ENCODE data around the gene MTHFR.
A peak's percentile ranks its signal among the peaks of the same experiment; 100 is the strongest.

MTHFR gene

DNA sequence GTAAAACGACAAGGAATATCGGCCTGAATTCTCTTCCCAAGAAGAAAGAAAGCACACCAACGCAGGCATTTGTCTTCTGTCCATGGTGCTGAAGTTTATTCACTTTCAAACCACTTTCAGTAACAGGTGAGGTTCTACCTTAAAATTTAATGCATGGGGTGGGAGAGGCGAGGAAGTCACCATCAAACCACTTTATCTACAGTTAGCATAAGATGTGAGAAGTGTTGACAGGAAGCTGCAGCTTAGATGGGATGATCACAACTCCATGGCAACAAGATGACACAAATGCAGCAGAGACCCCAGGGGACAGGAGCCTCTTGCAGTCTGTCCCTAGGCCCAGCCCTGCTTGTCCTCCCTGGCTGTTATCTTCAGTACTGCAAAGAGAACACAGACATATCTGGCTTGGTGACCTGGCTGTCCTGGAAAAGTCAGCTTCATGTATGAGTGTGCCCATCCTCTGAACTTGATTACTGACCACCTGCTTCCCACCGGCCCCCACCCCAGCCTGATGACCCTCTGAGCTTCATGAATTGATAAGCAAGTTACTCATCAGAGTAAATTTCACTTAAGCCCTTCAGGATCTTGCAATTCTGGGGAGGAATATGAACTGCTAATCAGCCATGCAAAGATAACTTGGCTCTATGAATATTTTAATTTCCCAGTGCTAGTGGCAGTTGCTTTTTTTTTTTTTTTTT is 40.0 kb upstream of the MTHFR start:
- Histone ChIP-seq H3K9ac (no peak overlapping the region), H4K20me1 (peaks cover 0 to 87% (median 38%) of the 10 kb centered on the region in 11 experiments; a peak in 18 of 22 replicates), H3K4me1 (peaks cover 45 to 97% (median 90%) of the 10 kb centered on the region in 10 experiments), H3K27me3 (no peaks in the 10 kb centered on the region), H3K27ac (no peak overlapping the region), H3K4me3 (no peak overlapping the region), H3K36me3 (peaks cover 14 to 63% (median 35%) of the 10 kb centered on the region in 11 experiments), H3K9me3 (replicated peaks in 1 of 11) (no peaks in the 10 kb centered on the region), H3K4me2 (peak overlapping the region in 7 of 11 experiments; percentile 9 to 70 (median 40); a peak in 10 of 22 replicates)
- no peak for TF ChIP-seq Cebpa-rat (IDR thresholded peaks at IDR 0.05)

DNA sequence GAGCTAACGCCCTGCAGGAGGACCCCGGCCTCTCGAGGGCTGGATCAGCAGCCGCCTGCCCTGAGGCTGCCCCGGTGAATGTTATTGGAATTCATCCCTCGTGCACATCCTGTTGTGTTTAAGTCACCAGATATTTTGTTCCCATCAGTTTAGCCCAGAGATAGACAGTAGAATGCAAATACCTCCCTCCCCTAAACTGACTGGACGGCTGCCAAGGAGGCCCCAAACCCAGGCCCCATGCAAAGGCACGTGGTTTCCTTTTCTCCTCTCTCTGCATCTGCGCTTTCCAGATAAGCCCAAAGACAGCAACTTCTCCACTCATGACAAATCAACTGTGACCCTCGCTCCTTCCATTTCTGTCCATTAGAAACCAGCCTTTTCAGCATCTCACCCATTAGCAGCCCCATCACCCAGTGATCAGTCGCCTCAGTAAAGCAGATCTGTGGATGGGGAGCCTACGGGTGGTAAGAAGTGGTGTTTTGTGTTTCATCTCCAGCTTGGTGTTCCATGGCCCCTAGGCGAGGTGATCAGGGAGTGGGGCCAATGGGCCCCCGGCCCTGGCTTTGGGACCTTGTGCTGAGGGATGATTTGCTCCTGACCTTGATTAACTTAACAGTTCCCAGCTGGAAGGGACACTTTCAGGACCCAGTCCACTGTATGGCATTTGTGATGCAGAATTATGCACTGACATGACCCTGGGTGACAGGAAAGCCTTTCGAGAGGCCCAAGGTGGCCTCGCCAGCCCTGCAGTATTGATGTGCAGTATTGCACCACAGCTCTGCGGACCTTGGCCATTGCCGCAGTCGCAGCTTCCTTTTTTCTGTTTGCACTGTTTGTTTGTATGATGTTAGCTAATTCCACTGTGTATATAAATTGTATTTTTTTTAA is 36.6 kb upstream of the MTHFR start:
- H3K27me3 ChIP-seq: no peaks in the 10 kb centered on the region
- H3K9ac ChIP-seq: peak overlapping the region in 7 of 11 experiments; percentile 12 to 61 (median 32); a peak in 10 of 22 replicates
- H3K36me3 ChIP-seq: peaks cover 45 to 94% (median 66%) of the 10 kb centered on the region in 11 experiments
- peak overlapping the region in 8 of 11 experiments; percentile 11 to 54 (median 42); a peak in 14 of 22 replicates for H3K27ac ChIP-seq
- no peak; a peak in 1 of 22 replicates for TF ChIP-seq Cebpa-rat (IDR thresholded peaks at IDR 0.05)
- H4K20me1 ChIP-seq: peaks cover 0 to 95% (median 48%) of the 10 kb centered on the region in 11 experiments; a peak in 19 of 22 replicates
- no peaks in the 10 kb centered on the region for H3K9me3 ChIP-seq (replicated peaks in 1 of 11)
- H3K4me3 ChIP-seq: no peak overlapping the region
- H3K4me2 ChIP-seq: peak overlapping the region; percentile 66 to 87 (median 81)
- H3K4me1 ChIP-seq: peaks cover 48 to 76% (median 69%) of the 10 kb centered on the region in 10 experiments

DNA sequence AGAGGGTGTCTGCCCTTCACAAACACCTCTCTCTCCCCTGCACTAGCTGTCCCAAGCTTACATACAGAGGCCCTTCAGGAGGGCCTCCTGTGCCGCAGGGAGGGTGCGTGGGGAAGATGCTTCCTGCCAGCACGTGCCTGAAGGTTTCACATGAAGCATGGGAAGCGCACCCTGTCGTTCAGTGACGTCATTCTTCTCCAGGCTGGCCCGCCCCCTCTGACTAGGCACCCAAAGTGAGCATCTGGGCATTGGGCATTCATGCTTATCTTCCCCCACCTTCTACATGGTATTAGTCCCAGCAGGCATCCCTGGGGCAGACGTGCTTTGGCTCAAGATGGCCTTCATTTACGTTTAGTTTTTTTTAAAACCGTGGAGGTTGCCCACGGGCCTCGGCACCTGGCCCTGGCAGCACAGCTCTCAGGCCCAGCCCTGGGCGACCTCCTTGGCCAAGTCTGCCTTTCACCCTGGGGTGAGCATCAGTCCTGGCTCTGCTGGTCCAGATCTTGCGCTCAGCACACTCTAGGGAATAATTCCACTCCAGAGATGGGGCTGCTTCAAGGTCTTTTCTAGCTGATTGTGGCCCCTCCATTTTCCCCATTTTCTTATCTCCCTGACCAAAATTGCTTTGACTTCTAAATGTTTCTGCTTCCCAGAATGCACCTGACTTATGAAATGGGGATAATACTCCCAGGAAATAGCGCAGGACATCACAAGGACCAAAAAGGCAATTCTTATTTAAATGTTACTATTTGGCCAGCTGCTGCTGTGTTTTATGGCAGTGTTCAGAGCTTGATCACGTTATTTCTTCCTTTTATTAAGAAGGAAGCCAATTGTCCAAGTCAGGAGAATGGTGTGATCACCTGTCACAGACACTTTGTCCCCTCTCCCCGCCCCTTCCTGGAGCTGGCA is 35.7 kb upstream of the MTHFR start:
- H3K27me3 ChIP-seq: no peaks in the 10 kb centered on the region
- H3K9ac ChIP-seq: peak overlapping the region in 8 of 11 experiments; percentile 10 to 61 (median 26); a peak in 13 of 22 replicates
- H3K36me3 ChIP-seq: peaks cover 54 to 94% (median 75%) of the 10 kb centered on the region in 11 experiments
- peaks cover 45 to 67% (median 60%) of the 10 kb centered on the region in 10 experiments for H3K4me1 ChIP-seq
- peak overlapping the region; percentile 66 to 87 (median 81) for H3K4me2 ChIP-seq
- H4K20me1 ChIP-seq: peaks cover 0 to 95% (median 52%) of the 10 kb centered on the region in 11 experiments; a peak in 19 of 22 replicates
- no peaks in the 10 kb centered on the region for H3K9me3 ChIP-seq (replicated peaks in 1 of 11)
- peak overlapping the region in 8 of 11 experiments; percentile 4 to 54 (median 41); a peak in 14 of 22 replicates for H3K27ac ChIP-seq
- no peak overlapping the region for H3K4me3 ChIP-seq
- TF ChIP-seq Cebpa-rat (IDR thresholded peaks at IDR 0.05): no peak

DNA sequence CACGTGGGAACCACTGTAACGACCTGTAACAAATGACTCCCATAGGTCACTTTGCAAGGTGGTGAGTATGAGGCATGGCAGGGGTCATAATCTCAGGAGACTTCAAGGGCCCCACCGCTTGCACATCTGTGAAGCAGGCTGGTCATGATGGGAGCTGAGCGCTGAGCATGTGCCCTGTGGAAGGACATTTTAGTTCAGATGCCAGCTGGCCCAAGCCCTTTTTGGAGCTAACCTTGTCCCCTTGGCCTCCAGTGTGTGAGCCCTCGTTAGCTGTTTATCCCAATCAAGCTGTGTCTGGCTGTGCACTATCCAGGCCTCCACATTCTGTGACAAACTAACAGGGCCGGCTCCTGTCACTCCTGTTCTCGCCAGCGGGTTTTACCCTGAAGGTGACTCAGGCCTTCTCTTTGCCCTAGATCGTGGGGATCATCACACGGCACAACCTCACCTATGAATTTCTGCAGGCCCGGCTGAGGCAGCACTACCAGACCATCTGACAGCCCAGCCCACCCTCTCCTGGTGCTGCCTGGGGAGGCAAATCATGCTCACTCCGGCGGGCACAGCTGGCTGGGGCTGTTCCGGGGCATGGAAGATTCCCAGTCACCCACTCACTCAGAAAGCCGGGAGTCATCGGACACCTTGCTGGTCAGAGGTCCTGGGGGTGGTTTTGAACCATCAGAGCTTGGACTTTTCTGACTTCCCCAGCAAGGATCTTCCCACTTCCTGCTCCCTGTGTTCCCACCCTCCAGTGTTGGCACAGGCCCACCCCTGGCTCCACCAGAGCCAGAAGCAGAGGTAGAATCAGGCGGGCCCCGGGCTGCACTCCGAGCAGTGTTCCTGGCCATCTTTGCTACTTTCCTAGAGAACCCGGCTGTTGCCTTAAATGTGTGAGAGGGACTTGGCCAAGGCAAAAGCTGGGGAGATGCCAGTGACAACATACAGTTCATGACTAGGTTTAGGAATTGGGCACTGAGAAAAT is 34.3 kb upstream of the MTHFR start:
- Histone ChIP-seq H3K4me2 (peak overlapping the region; percentile 4 to 87 (median 81); a peak in 17 of 22 replicates), H3K9ac (peak overlapping the region in 6 of 11 experiments; percentile 5 to 61 (median 24); a peak in 6 of 22 replicates), H3K36me3 (peaks cover 69 to 98% (median 85%) of the 10 kb centered on the region in 11 experiments), H3K27ac (peak overlapping the region in 2 of 11 experiments; percentile 8 to 44; a peak in 2 of 22 replicates), H3K4me3 (no peak overlapping the region), H3K9me3 (replicated peaks in 1 of 11) (no peaks in the 10 kb centered on the region), H3K4me1 (peaks cover 44 to 52% (median 48%) of the 10 kb centered on the region in 10 experiments), H4K20me1 (peaks cover 0 to 98% (median 49%) of the 10 kb centered on the region in 11 experiments; a peak in 19 of 22 replicates), H3K27me3 (no peaks in the 10 kb centered on the region)
- no peak for TF ChIP-seq Cebpa-rat (IDR thresholded peaks at IDR 0.05)

DNA sequence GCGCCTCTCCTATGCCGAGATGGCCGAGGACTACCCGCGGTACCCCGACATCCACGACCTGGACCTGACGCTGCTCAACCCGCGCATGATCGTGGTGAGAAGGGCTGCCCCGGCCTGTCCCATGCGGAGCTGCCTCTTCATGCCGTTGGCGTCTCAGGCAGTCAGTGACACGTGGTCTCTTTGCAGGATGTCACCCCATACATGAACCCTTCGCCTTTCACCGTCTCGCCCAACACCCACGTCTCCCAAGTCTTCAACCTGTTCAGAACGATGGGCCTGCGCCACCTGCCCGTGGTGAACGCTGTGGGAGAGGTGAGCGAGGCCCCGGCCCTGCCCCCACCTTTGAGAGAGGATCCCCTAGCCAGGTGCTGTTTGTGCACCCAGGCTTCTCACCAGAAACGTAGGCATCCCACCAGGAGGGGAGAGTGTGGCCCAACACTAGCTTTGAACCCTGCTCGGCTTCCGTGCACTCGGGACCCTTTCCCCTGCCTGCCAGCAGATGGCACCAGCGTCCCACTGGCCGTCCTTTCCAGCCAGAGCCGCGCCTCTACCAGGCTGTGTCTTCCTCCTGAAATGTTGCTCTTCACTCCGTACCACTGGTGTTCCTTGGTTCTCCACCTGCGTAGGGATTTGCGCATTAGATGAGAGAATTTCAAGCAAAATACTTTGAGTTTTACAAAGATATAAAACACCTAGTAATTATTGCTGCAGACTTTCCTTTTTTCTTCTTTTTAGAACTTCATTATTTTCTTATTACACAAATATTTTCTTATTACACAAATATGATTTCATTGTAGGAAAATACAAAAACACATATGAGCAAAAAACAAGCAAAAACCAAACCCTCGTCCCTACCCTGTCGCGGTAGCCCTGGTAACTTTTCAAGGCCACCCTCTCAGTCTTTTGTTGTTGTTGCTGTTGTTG is 32.8 kb upstream of the MTHFR start:
- H3K4me2 ChIP-seq: no peak overlapping the region
- no peak overlapping the region for H3K9ac ChIP-seq
- TF ChIP-seq Cebpa-rat (IDR thresholded peaks at IDR 0.05): no peak
- no peak overlapping the region for H3K4me3 ChIP-seq
- no peaks in the 10 kb centered on the region for H3K27me3 ChIP-seq
- H3K27ac ChIP-seq: no peak overlapping the region
- H3K36me3 ChIP-seq: peaks cover 73 to 98% (median 85%) of the 10 kb centered on the region in 11 experiments
- H3K4me1 ChIP-seq: peaks cover 36 to 41% (median 40%) of the 10 kb centered on the region in 10 experiments
- H3K9me3 ChIP-seq (replicated peaks in 1 of 11): no peaks in the 10 kb centered on the region
- peaks cover 0 to 98% (median 49%) of the 10 kb centered on the region in 11 experiments; a peak in 19 of 22 replicates for H4K20me1 ChIP-seq

DNA sequence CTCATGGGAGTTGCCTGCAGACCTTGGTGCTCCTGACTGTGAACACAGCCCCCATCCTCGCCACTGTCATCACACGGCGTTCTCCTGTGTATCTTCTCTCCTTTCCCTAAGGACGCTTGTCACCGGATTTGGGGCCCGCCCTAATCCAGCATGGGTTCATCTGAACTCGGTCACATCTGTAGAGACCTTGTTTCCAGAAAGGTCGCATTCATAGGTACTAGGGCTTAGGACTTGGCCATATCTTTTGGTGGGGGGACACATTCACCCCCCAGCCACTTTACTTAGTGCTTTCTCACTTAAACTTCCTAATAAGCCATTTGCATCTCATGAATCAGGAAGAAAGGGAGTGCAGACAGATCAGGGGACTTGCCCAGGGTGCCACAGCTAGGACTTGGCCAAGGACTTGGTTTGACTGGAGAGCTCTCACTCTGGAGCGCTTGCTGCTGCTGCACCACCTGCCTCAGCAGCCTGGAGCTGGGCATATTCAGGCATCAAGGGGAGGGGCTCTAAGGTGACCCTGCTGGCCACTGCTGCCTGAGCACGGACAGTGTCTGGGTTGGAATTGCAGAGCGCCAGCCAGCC is 32.1 kb upstream of the MTHFR start:
- no peaks in the 10 kb centered on the region for H3K9me3 ChIP-seq (replicated peaks in 1 of 11)
- H4K20me1 ChIP-seq: peaks cover 0 to 97% (median 48%) of the 10 kb centered on the region in 11 experiments; a peak in 19 of 22 replicates
- H3K4me1 ChIP-seq: peaks cover 29 to 34% (median 32%) of the 10 kb centered on the region in 10 experiments
- no peak for TF ChIP-seq Cebpa-rat (IDR thresholded peaks at IDR 0.05)
- no peak overlapping the region for H3K4me2 ChIP-seq
- no peak overlapping the region for H3K4me3 ChIP-seq
- no peak overlapping the region for H3K9ac ChIP-seq
- H3K36me3 ChIP-seq: peaks cover 79 to 99% (median 89%) of the 10 kb centered on the region in 11 experiments
- no peak overlapping the region for H3K27ac ChIP-seq
- H3K27me3 ChIP-seq: no peaks in the 10 kb centered on the region
